ENCODE measurements around the gene RAB5IF. TPM values are rescaled to one million over a fixed set of nuclear protein-coding genes. Genes with fewer than 3 reads are reported as not detected.

Gene RAB5IF
- total RNA-seq, 1 experiment from 2014 or later = 112 TPM

DNA sequence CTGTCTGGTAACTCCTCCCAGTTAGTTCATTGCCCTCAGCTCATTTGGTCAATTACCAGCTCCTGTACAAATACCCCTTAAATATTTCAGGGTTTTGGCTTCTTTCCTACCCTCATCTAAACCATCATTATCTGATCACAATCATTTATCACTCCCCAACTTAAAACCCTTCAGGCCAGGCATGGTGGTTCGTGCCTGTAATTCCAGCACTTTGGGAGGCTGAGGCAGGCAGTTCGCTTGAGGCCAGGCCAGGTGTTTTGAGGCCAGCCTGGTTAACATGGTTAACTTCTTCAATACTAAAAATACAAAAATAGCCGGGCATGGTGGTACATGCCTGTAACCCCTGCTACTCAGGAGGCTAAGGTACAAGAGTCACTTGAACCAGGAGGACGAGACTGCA, 22.8 kb upstream of the RAB5IF start:
- H3K9me3 Mint-ChIP-seq (ENCODE audit: unreplicated experiment) = no peaks in the 10 kb centered on the region
- intact Hi-C loops (cut with micrococcal nuclease) = no loop called here
- no peak for DNase-seq (ENCODE audit: unreplicated experiment)
- ChIA-PET CTCF (interaction anchor here (0.7 kb wide), 1 partner anchor 1560 kb away, joined by 4 read pairs; no protein-coding TSS in a partner anchor), POLR2A (interaction anchor here (0.6 kb wide), 1 partner anchor 63 kb away, joined by 3 read pairs; no protein-coding TSS in a partner anchor)
- H3K4me3 Mint-ChIP-seq (ENCODE audit: unreplicated experiment) = no peak overlapping the region
- TF ChIP-seq CTCF (IDR thresholded peaks at IDR 0.05; ENCODE audit: unreplicated experiment) = no peak
- no peak overlapping the region for H3K27ac Mint-ChIP-seq (ENCODE audit: low read depth, unreplicated experiment)
- no TSS peak for BruUV-seq (replicated peaks)
- no peaks in the 10 kb centered on the region for H3K27me3 Mint-ChIP-seq (ENCODE audit: insufficient read depth, unreplicated experiment)
- peaks cover 20% of the 10 kb centered on the region for H3K36me3 Mint-ChIP-seq (ENCODE audit: insufficient read depth, unreplicated experiment)
- H3K4me1 Mint-ChIP-seq (ENCODE audit: insufficient read depth, unreplicated experiment) = peaks cover 7% of the 10 kb centered on the region

DNA sequence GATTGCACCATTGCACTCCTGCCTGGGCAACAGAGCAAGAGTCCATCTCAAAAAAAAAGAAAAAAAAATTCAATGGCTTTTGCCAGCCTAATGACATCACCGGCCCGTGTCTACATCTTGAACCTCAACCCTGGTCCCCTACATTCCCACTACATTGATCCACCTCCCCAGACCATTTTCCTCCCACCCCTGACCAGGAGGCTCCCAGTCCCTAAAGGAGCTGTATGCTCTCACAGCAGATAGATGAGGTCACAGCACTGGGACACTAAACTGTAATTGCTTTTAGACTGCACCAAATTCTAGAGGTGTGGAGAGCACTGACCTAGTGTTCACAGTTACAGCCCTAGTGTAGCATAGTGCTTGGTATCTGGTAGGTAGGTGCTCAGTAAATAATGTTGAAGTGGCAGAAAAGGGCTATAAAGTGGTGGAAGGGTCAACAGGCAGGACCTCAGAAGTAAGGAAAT, 21.5 kb upstream of the RAB5IF start:
- no peak overlapping the region for H3K27ac Mint-ChIP-seq (ENCODE audit: low read depth, unreplicated experiment)
- ChIA-PET POLR2A (interaction anchor here (1.0 to 3.3 kb wide), 5 partner anchors 8 to 21 kb away, joined by 3 to 20 read pairs (median 10); partner anchors contain the start of genes RAB5IF and TGIF2), CTCF (interaction anchor here (0.6 to 6.5 kb wide), 5 partner anchors 9 to 627 kb away, joined by 3 to 40 read pairs (median 4); partner anchors contain the start of gene RAB5IF)
- H3K36me3 Mint-ChIP-seq (ENCODE audit: insufficient read depth, unreplicated experiment) = peaks cover 20% of the 10 kb centered on the region
- no peaks in the 10 kb centered on the region for H3K27me3 Mint-ChIP-seq (ENCODE audit: insufficient read depth, unreplicated experiment)
- intact Hi-C loops (cut with micrococcal nuclease) = no loop called here
- no peak for TF ChIP-seq CTCF (IDR thresholded peaks at IDR 0.05; ENCODE audit: unreplicated experiment)
- H3K4me1 Mint-ChIP-seq (ENCODE audit: insufficient read depth, unreplicated experiment) = peaks cover 7% of the 10 kb centered on the region
- no peak overlapping the region for H3K4me3 Mint-ChIP-seq (ENCODE audit: unreplicated experiment)
- BruUV-seq (replicated peaks) = no TSS peak
- no peak for DNase-seq (ENCODE audit: unreplicated experiment)
- no peaks in the 10 kb centered on the region for H3K9me3 Mint-ChIP-seq (ENCODE audit: unreplicated experiment)

GRCh38 chr20:36585410-36586125, 20.0 kb upstream of the RAB5IF start:
- Mint-ChIP-seq H3K4me1 (ENCODE audit: insufficient read depth, unreplicated experiment) (peaks cover 7% of the 10 kb centered on the region), H3K4me3 (ENCODE audit: unreplicated experiment) (no peak overlapping the region), H3K27ac (ENCODE audit: low read depth, unreplicated experiment) (no peak overlapping the region), H3K9me3 (ENCODE audit: unreplicated experiment) (no peaks in the 10 kb centered on the region), H3K27me3 (ENCODE audit: insufficient read depth, unreplicated experiment) (no peaks in the 10 kb centered on the region), H3K36me3 (ENCODE audit: insufficient read depth, unreplicated experiment) (peaks cover 14% of the 10 kb centered on the region)
- no peak for TF ChIP-seq CTCF (IDR thresholded peaks at IDR 0.05; ENCODE audit: unreplicated experiment)
- BruUV-seq (replicated peaks) = no TSS peak
- DNase-seq (ENCODE audit: unreplicated experiment) = peak; percentile 80
- ChIA-PET POLR2A (interaction anchor here (0.5 to 3.3 kb wide), 9 partner anchors 10 to 632 kb away, joined by 3 to 20 read pairs (median 4); partner anchors contain the start of genes RAB5IF, SCAND1 and TGIF2), CTCF (interaction anchor here (0.8 to 6.5 kb wide), 6 partner anchors 9 to 279 kb away, joined by 3 to 40 read pairs (median 6); partner anchors contain the start of gene RAB5IF)
- intact Hi-C loops (cut with micrococcal nuclease) = no loop called here

GRCh38 chr20:36587388-36588070, 18.1 kb upstream of the RAB5IF start:
- H3K4me3 Mint-ChIP-seq (ENCODE audit: unreplicated experiment) = no peak overlapping the region
- H3K27me3 Mint-ChIP-seq (ENCODE audit: insufficient read depth, unreplicated experiment) = no peaks in the 10 kb centered on the region
- TF ChIP-seq CTCF (IDR thresholded peaks at IDR 0.05; ENCODE audit: unreplicated experiment) = no peak
- no peak for DNase-seq (ENCODE audit: unreplicated experiment)
- no peak overlapping the region for H3K27ac Mint-ChIP-seq (ENCODE audit: low read depth, unreplicated experiment)
- H3K9me3 Mint-ChIP-seq (ENCODE audit: unreplicated experiment) = no peaks in the 10 kb centered on the region
- H3K36me3 Mint-ChIP-seq (ENCODE audit: insufficient read depth, unreplicated experiment) = peaks cover 6% of the 10 kb centered on the region
- ChIA-PET POLR2A (interaction anchor here (2.3 kb wide), 1 partner anchor 19 kb away, joined by 16 read pairs; the partner anchor contains the start of gene RAB5IF), CTCF (interaction anchor here (0.6 to 6.5 kb wide), 8 partner anchors 12 to 430 kb away, joined by 3 to 40 read pairs (median 9); partner anchors contain the start of gene RAB5IF)
- no TSS peak for BruUV-seq (replicated peaks)
- intact Hi-C loops (cut with micrococcal nuclease) = no loop called here
- H3K4me1 Mint-ChIP-seq (ENCODE audit: insufficient read depth, unreplicated experiment) = peaks cover 7% of the 10 kb centered on the region

Data from MCF 10A (cell line).